ENCODE data around the gene SPATA18.
"Not testable (repeated sequence)": the region's sequence is repeated elsewhere in the genome, so short reads cannot be mapped to it uniquely, and the experiment has no call there.

Gene SPATA18

GRCh38 chr4:52110171-52110570 lies 59.1 kb downstream of the SPATA18 start:
- DNase-seq (ENCODE audit: low spot score in 2 of 2) (no peak), ATAC-seq (no peak)
- H3K36me3 Mint-ChIP-seq, result no peaks in the 10 kb centered on the region
- no peak overlapping the region for H3K27ac Mint-ChIP-seq
- no peaks in the 10 kb centered on the region for H3K4me1 Mint-ChIP-seq
- H3K4me3 Mint-ChIP-seq, result no peak overlapping the region
- H3K9me3 Mint-ChIP-seq, result no peaks in the 10 kb centered on the region

GRCh38 chr4:52111995-52112394 lies 60.9 kb downstream of the SPATA18 start:
- H3K9me3 Mint-ChIP-seq, result no peaks in the 10 kb centered on the region
- no peak overlapping the region for H3K27ac Mint-ChIP-seq
- ATAC-seq (no peak), DNase-seq (ENCODE audit: low spot score in 2 of 2) (no peak)
- no peak overlapping the region for H3K4me3 Mint-ChIP-seq
- H3K4me1 Mint-ChIP-seq, result no peaks in the 10 kb centered on the region
- H3K36me3 Mint-ChIP-seq, result no peaks in the 10 kb centered on the region

- ATAC-seq, result no peak
- Mint-ChIP-seq H3K27ac (no peak overlapping the region), H3K4me1 (no peaks in the 10 kb centered on the region), H3K36me3 (no peaks in the 10 kb centered on the region), H3K4me3 (no peak overlapping the region), H3K9me3 (no peaks in the 10 kb centered on the region)
- no peak for DNase-seq (ENCODE audit: low spot score in 2 of 2)
Measured at GRCh38 chr4:52112411-52112810, 61.3 kb downstream of the SPATA18 start.

- no peaks in the 10 kb centered on the region for H3K36me3 Mint-ChIP-seq
- ATAC-seq (no peak), DNase-seq (ENCODE audit: low spot score in 2 of 2) (no peak)
- H3K4me3 Mint-ChIP-seq, result no peak overlapping the region
- no peaks in the 10 kb centered on the region for H3K4me1 Mint-ChIP-seq
- H3K27ac Mint-ChIP-seq, result no peak overlapping the region
- H3K9me3 Mint-ChIP-seq, result peaks cover 5% of the 10 kb centered on the region
Measured at GRCh38 chr4:52116641-52117040, 65.5 kb downstream of the SPATA18 start.

- no peak for ATAC-seq
Measured at GRCh38 chr4:52126226-52126625, 75.1 kb downstream of the SPATA18 start.

GRCh38 chr4:52126966-52127365 lies 75.9 kb downstream of the SPATA18 start:
- H3K4me3 Mint-ChIP-seq, result no peak overlapping the region
- H3K4me1 Mint-ChIP-seq, result no peaks in the 10 kb centered on the region
- H3K36me3 Mint-ChIP-seq, result no peaks in the 10 kb centered on the region
- H3K9me3 Mint-ChIP-seq, result peaks cover 3% of the 10 kb centered on the region
- DNase-seq (ENCODE audit: low spot score in 2 of 2) (no peak), ATAC-seq (no peak)
- no peak overlapping the region for H3K27ac Mint-ChIP-seq

More at GRCh38 chr4:52126226-52126625, 75.1 kb downstream of the SPATA18 start:
- no peaks in the 10 kb centered on the region for H3K36me3 Mint-ChIP-seq
- H3K4me3 Mint-ChIP-seq, result no peak overlapping the region
- H3K4me1 Mint-ChIP-seq, result no peaks in the 10 kb centered on the region
- DNase-seq (ENCODE audit: low spot score in 2 of 2), result no peak
- H3K27ac Mint-ChIP-seq, result no peak overlapping the region
- H3K9me3 Mint-ChIP-seq, result peaks cover 6% of the 10 kb centered on the region

- H3K4me3 Mint-ChIP-seq, result no peak overlapping the region
- H3K27ac Mint-ChIP-seq, result no peak overlapping the region
- no peaks in the 10 kb centered on the region for H3K36me3 Mint-ChIP-seq
- no peaks in the 10 kb centered on the region for H3K9me3 Mint-ChIP-seq
- no peaks in the 10 kb centered on the region for H3K4me1 Mint-ChIP-seq
- DNase-seq (ENCODE audit: low spot score in 2 of 2), result no peak
- ATAC-seq, result no peak
Measured at GRCh38 chr4:52135171-52135570, 84.1 kb downstream of the SPATA18 start.

GRCh38 chr4:52137152-52137551 lies 86.0 kb downstream of the SPATA18 start:
- not testable (repeated sequence) for H3K9me3 Mint-ChIP-seq; DNase-seq (ENCODE audit: low spot score in 2 of 2); H3K4me3 Mint-ChIP-seq; ATAC-seq; H3K4me1 Mint-ChIP-seq; H3K36me3 Mint-ChIP-seq; H3K27ac Mint-ChIP-seq

- H3K36me3 Mint-ChIP-seq, result no peaks in the 10 kb centered on the region
- no peak overlapping the region for H3K4me3 Mint-ChIP-seq
- H3K27ac Mint-ChIP-seq, result no peak overlapping the region
- H3K4me1 Mint-ChIP-seq, result no peaks in the 10 kb centered on the region
- ATAC-seq (no peak), DNase-seq (ENCODE audit: low spot score in 2 of 2) (no peak)
- peaks cover 5% of the 10 kb centered on the region for H3K9me3 Mint-ChIP-seq
Measured at GRCh38 chr4:52142816-52143215, 91.7 kb downstream of the SPATA18 start.

- no peak overlapping the region for H3K4me3 Mint-ChIP-seq
- no peaks in the 10 kb centered on the region for H3K4me1 Mint-ChIP-seq
- DNase-seq (ENCODE audit: low spot score in 2 of 2), result no peak
- H3K9me3 Mint-ChIP-seq, result peaks cover 5% of the 10 kb centered on the region
- no peaks in the 10 kb centered on the region for H3K36me3 Mint-ChIP-seq
- H3K27ac Mint-ChIP-seq, result no peak overlapping the region
- no peak for ATAC-seq
Measured at GRCh38 chr4:52143815-52144214, 92.7 kb downstream of the SPATA18 start.

- Mint-ChIP-seq H3K4me1 (no peaks in the 10 kb centered on the region), H3K27ac (no peak overlapping the region), H3K36me3 (no peaks in the 10 kb centered on the region), H3K4me3 (no peak overlapping the region), H3K9me3 (peaks cover 5% of the 10 kb centered on the region)
- no peak for ATAC-seq
- DNase-seq (ENCODE audit: low spot score in 2 of 2), result no peak
Measured at GRCh38 chr4:52144372-52144771, 93.3 kb downstream of the SPATA18 start.
